HG02938 (cell line): ENCODE data around the gene TNFRSF19.

ENCODE experiments used
- ATAC-seq: cut with Tn5 transposase; IDR thresholded peaks from one replicate; pipeline ENCODE4 v1.9.1; 2021; ENCODE audit warnings: mild to moderate bottlenecking, moderate library complexity; ENCODE audit not compliant: unreplicated experiment

Gene TNFRSF19

GRCh38 chr13:23627410-23627809, 57.2 kb downstream of the TNFRSF19 start:
- ATAC-seq = no peak

GRCh38 chr13:23628250-23628649, 58.0 kb downstream of the TNFRSF19 start:
- no peak for ATAC-seq

GRCh38 chr13:23628765-23629565, 58.8 kb downstream of the TNFRSF19 start:
- ATAC-seq = no peak

- ATAC-seq = no peak
Measured at GRCh38 chr13:23629566-23630272, 59.5 kb downstream of the TNFRSF19 start.

- no peak for ATAC-seq
Measured at GRCh38 chr13:23630349-23631093, 60.3 kb downstream of the TNFRSF19 start.

- ATAC-seq = no peak
Measured at GRCh38 chr13:23631311-23632047, 61.3 kb downstream of the TNFRSF19 start.

- ATAC-seq = no peak
Measured at GRCh38 chr13:23632048-23632582, 61.9 kb downstream of the TNFRSF19 start.

- no peak for ATAC-seq
Measured at GRCh38 chr13:23632741-23633140, 62.5 kb downstream of the TNFRSF19 start.

- no peak for ATAC-seq
Measured at GRCh38 chr13:23634897-23635296, 64.7 kb downstream of the TNFRSF19 start.

GRCh38 chr13:23636360-23636759, 66.1 kb downstream of the TNFRSF19 start:
- ATAC-seq = no peak

GRCh38 chr13:23637829-23638228, 67.6 kb downstream of the TNFRSF19 start:
- ATAC-seq = no peak

- no peak for ATAC-seq
Measured at GRCh38 chr13:23639674-23640073, 69.5 kb downstream of the TNFRSF19 start.

GRCh38 chr13:23642110-23642509, 71.9 kb downstream of the TNFRSF19 start:
- no peak for ATAC-seq

GRCh38 chr13:23643338-23644125, 73.3 kb downstream of the TNFRSF19 start:
- no peak for ATAC-seq

GRCh38 chr13:23644126-23644419, 73.9 kb downstream of the TNFRSF19 start:
- ATAC-seq = no peak

- ATAC-seq = no peak
Measured at GRCh38 chr13:23644527-23645138, 74.4 kb downstream of the TNFRSF19 start.

GRCh38 chr13:23645851-23646250, 75.6 kb downstream of the TNFRSF19 start:
- no peak for ATAC-seq

GRCh38 chr13:23651439-23651838, 81.2 kb downstream of the TNFRSF19 start:
- ATAC-seq = no peak

- no peak for ATAC-seq
Measured at GRCh38 chr13:23651887-23652286, 81.7 kb downstream of the TNFRSF19 start.
